IMR-90 (cell line): ENCODE measurements around the gene ARAP2. TPM values are rescaled to one million over a fixed set of nuclear protein-coding genes. Genes with fewer than 3 reads are reported as not detected.

Experiments
- ATAC-seq: fragments of 200-7000 bp; cut with Tn5 transposase; 2 replicates; pipeline ENCODE4 v1.9.1; 2020; ENCODE audit warnings: low read depth, mild to moderate bottlenecking, moderate library complexity
- BruUV-seq: library from RNA; stranded (reverse); fragments of 400-500 nt; replicated peaks from 2 replicates; lab custom pipeline; 2021; lab: Mats Ljungman, UMichigan
- CTCF ChIA-PET: fragments of 300-600 bp; formaldehyde crosslinking; extraction: SDS; loops from one replicate; lab custom pipeline; 2021; ENCODE audit warnings: antibody characterized with exemption; lab: Yijun Ruan, JAX
- POLR2A ChIA-PET: fragments of 300-600 bp; sonication (Branson Sonifier 250); formaldehyde crosslinking; loops from one replicate; lab custom pipeline; 2022; ENCODE audit warnings: antibody characterized with exemption; ENCODE audit not compliant: unreplicated experiment; lab: Charles Lee
- DNase-seq: peaks from one replicate; pipeline ENCODE4 v3.0.0; 2013
- H2AFZ ChIP-seq: replicated peaks from 2 replicates; pipeline ENCODE3; 2013; ENCODE audit warnings: low read length, mild to moderate bottlenecking; ENCODE audit not compliant: poor library complexity
- H2AK5ac ChIP-seq: 2 replicates; pipeline ENCODE4 v1.6.1; 2013; ENCODE audit warnings: low read depth, low read length, inconsistent platforms
- H2AK9ac ChIP-seq: replicated peaks from 2 replicates; pipeline ENCODE3; 2013; ENCODE audit warnings: mild to moderate bottlenecking, low read depth, low read length, moderate library complexity; ENCODE audit not compliant: poor library complexity
- H2BK120ac ChIP-seq: 2 replicates; pipeline ENCODE4 v1.6.1; 2013; ENCODE audit warnings: low read depth, low read length, inconsistent platforms
- H2BK15ac ChIP-seq: 3 replicates; pipeline ENCODE4 v1.6.1; 2013; ENCODE audit warnings: low read depth, low read length, inconsistent platforms
- H2BK20ac ChIP-seq: 2 replicates; pipeline ENCODE4 v1.6.1; 2013; ENCODE audit warnings: low read depth, mild to moderate bottlenecking, inconsistent platforms, low read length, moderate library complexity
- H2BK5ac ChIP-seq: 2 replicates; pipeline ENCODE4 v1.6.1; 2013; ENCODE audit warnings: mild to moderate bottlenecking, low read depth, low read length, inconsistent platforms; ENCODE audit not compliant: poor library complexity, severe bottlenecking
- H3K14ac ChIP-seq: replicated peaks from 2 replicates; pipeline ENCODE4 v1.6.1; 2013; ENCODE audit warnings: low read depth, low read length, inconsistent platforms
- H3K18ac ChIP-seq: 2 replicates; pipeline ENCODE4 v1.6.1; 2013; ENCODE audit warnings: low read depth, low read length, control low read depth
- H3K23ac ChIP-seq: 2 replicates; pipeline ENCODE4 v1.6.1; 2013; ENCODE audit warnings: low read depth, low read length, inconsistent platforms
- H3K27ac ChIP-seq: 2 replicates; pipeline ENCODE4 v1.5.1; 2013; ENCODE audit warnings: mild to moderate bottlenecking, control low read depth, low read length; ENCODE audit not compliant: insufficient read depth
- H3K27me3 ChIP-seq: 2 replicates; pipeline ENCODE4 v1.6.1; 2013; ENCODE audit warnings: low read length; ENCODE audit not compliant: control insufficient read depth, insufficient read depth
- H3K36me3 ChIP-seq: 2 replicates; pipeline ENCODE4 v1.6.1; 2013; ENCODE audit warnings: low read length, mixed read lengths; ENCODE audit not compliant: control insufficient read depth, insufficient read depth
- H3K4ac ChIP-seq: 2 replicates; pipeline ENCODE4 v1.6.1; 2013; ENCODE audit warnings: low read depth, low read length, inconsistent platforms
- H3K4me1 ChIP-seq: 2 replicates; pipeline ENCODE4 v1.6.1; 2013; ENCODE audit warnings: low read length, mixed read lengths; ENCODE audit not compliant: control insufficient read depth, insufficient read depth
- H3K4me2 ChIP-seq: 2 replicates; pipeline ENCODE4 v1.6.1; 2013; ENCODE audit warnings: low read depth, mild to moderate bottlenecking, control low read depth, low read length, moderate library complexity
- H3K4me3 ChIP-seq: 2 replicates; pipeline ENCODE4 v1.5.1; 2013; ENCODE audit warnings: low read depth, mild to moderate bottlenecking, control low read depth, low read length, moderate library complexity; ENCODE audit not compliant: insufficient read depth
- H3K56ac ChIP-seq: 2 replicates; pipeline ENCODE4 v1.6.1; 2013; ENCODE audit warnings: low read length, inconsistent platforms; ENCODE audit not compliant: insufficient read depth; ENCODE audit errors: extremely low read depth
- H3K79me1 ChIP-seq, 2 experiments: 2 replicates each; pipeline ENCODE4 v1.6.1; 2013; ENCODE audit warnings: low read length in 2 of 2, inconsistent platforms in 1 of 2, low read depth in 1 of 2
- H3K9ac ChIP-seq: 2 replicates; pipeline ENCODE4 v1.6.1; 2013; ENCODE audit warnings: low read depth, low read length, control low read depth
- H3K9me1 ChIP-seq: 2 replicates; pipeline ENCODE4 v1.6.1; 2013; ENCODE audit warnings: low read length, inconsistent platforms; ENCODE audit not compliant: insufficient read depth
- H3K9me3 ChIP-seq: 2 replicates; pipeline ENCODE4 v1.6.1; 2013; ENCODE audit warnings: low read length; ENCODE audit not compliant: control insufficient read depth, insufficient read depth
- H4K20me1 ChIP-seq: 2 replicates; pipeline ENCODE4 v1.6.1; 2013; ENCODE audit warnings: low read length, inconsistent platforms; ENCODE audit not compliant: insufficient read depth
- H4K5ac ChIP-seq: 2 replicates; pipeline ENCODE4 v1.6.1; 2013; ENCODE audit warnings: mild to moderate bottlenecking, low read depth, low read length, control low read depth
- H4K8ac ChIP-seq, 2 experiments: 2 replicates each; pipeline ENCODE4 v1.6.1; 2013; ENCODE audit warnings: low read depth in 2 of 2, low read length in 2 of 2, control low read depth in 1 of 2, inconsistent platforms in 1 of 2
- H4K91ac ChIP-seq: 2 replicates; pipeline ENCODE4 v1.6.1; 2013; ENCODE audit warnings: low read depth, low read length, inconsistent platforms; ENCODE audit not compliant: insufficient read depth
- BHLHE40 ChIP-seq: fragments of 150-350 bp; IDR thresholded peaks from 2 replicates; pipeline ENCODE4 v1.6.1; 2016; ENCODE audit warnings: mild to moderate bottlenecking, low read depth, low read length
- CEBPB ChIP-seq: IDR thresholded peaks from 2 replicates; pipeline ENCODE4 v1.6.1; 2012; ENCODE audit warnings: low read depth, low read length, improper control_type of control experiment
- CHD1 ChIP-seq: IDR thresholded peaks from 2 replicates; pipeline ENCODE4 v1.6.1; 2012; ENCODE audit warnings: low read depth, low read length, improper control_type of control experiment
- CTCF ChIP-seq: conservative IDR thresholded peaks from 2 replicates; pipeline ENCODE4 v1.5.1; 2012; ENCODE audit warnings: mild to moderate bottlenecking, low read depth, low read length, improper control_type of control experiment
- ELK1 ChIP-seq: fragments of 150-350 bp; IDR thresholded peaks from 2 replicates; pipeline ENCODE4 v1.6.1; 2016; ENCODE audit warnings: low read depth, mild to moderate bottlenecking, low read length, moderate library complexity, borderline replicate concordance
- FOS ChIP-seq: fragments of 150-350 bp; IDR thresholded peaks from 2 replicates; pipeline ENCODE4 v1.6.1; 2016; ENCODE audit warnings: low read depth, low read length
- MAFK ChIP-seq: IDR thresholded peaks from 2 replicates; pipeline ENCODE4 v1.6.1; 2012; ENCODE audit warnings: low read depth, low read length, improper control_type of control experiment
- MAZ ChIP-seq: IDR thresholded peaks from 2 replicates; pipeline ENCODE4 v1.6.1; 2012; ENCODE audit warnings: low read depth, mild to moderate bottlenecking, low read length, improper control_type of control experiment, moderate library complexity, borderline replicate concordance
- MXI1 ChIP-seq: IDR thresholded peaks from 2 replicates; pipeline ENCODE4 v1.6.1; 2012; ENCODE audit warnings: low read depth, mild to moderate bottlenecking, low read length, moderate library complexity, borderline replicate concordance
- NFE2L2 ChIP-seq: fragments of 150-350 bp; IDR thresholded peaks from 2 replicates; pipeline ENCODE4 v1.6.1; 2016; ENCODE audit warnings: low read depth, mild to moderate bottlenecking, low read length
- POLR2A ChIP-seq: IDR thresholded peaks from 2 replicates; pipeline ENCODE4 v1.6.1; 2012; ENCODE audit warnings: mild to moderate bottlenecking, low read depth, low read length
- RAD21 ChIP-seq: IDR thresholded peaks from 2 replicates; pipeline ENCODE4 v1.6.1; 2012; ENCODE audit warnings: low read length, improper control_type of control experiment
- RCOR1 ChIP-seq: IDR thresholded peaks from 2 replicates; pipeline ENCODE4 v1.6.1; 2012; ENCODE audit warnings: mild to moderate bottlenecking, low read length, improper control_type of control experiment; ENCODE audit not compliant: insufficient replicate concordance
- RFX5 ChIP-seq: IDR thresholded peaks from 2 replicates; pipeline ENCODE4 v1.8.0; 2012; ENCODE audit warnings: low read depth, mild to moderate bottlenecking, low read length, moderate library complexity
- SMC3 ChIP-seq: fragments of 150-350 bp; IDR thresholded peaks from 2 replicates; pipeline ENCODE4 v1.6.1; 2016; ENCODE audit warnings: low read depth, mild to moderate bottlenecking, antibody characterized with exemption, low read length, moderate library complexity
- WGBS, 2 experiments: methylation state at CpG; one replicate each; pipeline versions ENCODE4 v1.1.5 to v1.1.7; 2013; ENCODE audit warnings: missing lambda C conversion rate in 2 of 2; ENCODE audit not compliant: insufficient read length in 1 of 2; ENCODE audit errors: extremely low coverage in 2 of 2; 5-methylcytosine and 5-hydroxymethylcytosine counted together
- dilution Hi-C: fragments of 300-500 bp; cut with HindIII; formaldehyde crosslinking; loops from one replicate; pipeline ENCODE4 v1.14.3; 2018; ENCODE audit warnings: low sequenced_read_pairs; ENCODE audit not compliant: unreplicated experiment
- in situ Hi-C: fragments of 300-500 bp; cut with MboI; formaldehyde crosslinking; loops from 3 replicates; pipeline ENCODE4 v1.14.3; 2019; ENCODE audit warnings: low sequenced_read_pairs, inconsistent platforms, mixed read lengths
- intact Hi-C: fragments of 100-400 bp; cut with micrococcal nuclease; formaldehyde crosslinking; loops from 2 replicates; pipeline ENCODE4 v1.10.0; 2022
- polyA plus RNA-seq, 3 experiments: library from polyadenylated mRNA; depleted of rRNA; stranded (reverse); fragments of >200 nt; gene quantifications; 2 replicates each; pipeline ENCODE4 v1.2.3, GENCODE V29; 2012; ENCODE audit warnings: low replicate concordance in 1 of 3
- total RNA-seq: library from RNA; depleted of rRNA; stranded (reverse); fragments of >200 nt; gene quantifications from 2 replicates; pipeline ENCODE4 v1.2.3, GENCODE V29; 2012
- TF ChIP-seq, protein P1 (sequence below): fragments of 150-350 bp; IDR thresholded peaks from 2 replicates; pipeline ENCODE4 v1.6.1; 2017; ENCODE audit warnings: mild to moderate bottlenecking, antibody characterized with exemption, low read length, low read depth

ARAP2 gene
- total and polyA plus RNA-seq, 2 of the 4 experiments (the other 2 are of a cell fraction), result 0.32 to 1.8 TPM

DNA sequence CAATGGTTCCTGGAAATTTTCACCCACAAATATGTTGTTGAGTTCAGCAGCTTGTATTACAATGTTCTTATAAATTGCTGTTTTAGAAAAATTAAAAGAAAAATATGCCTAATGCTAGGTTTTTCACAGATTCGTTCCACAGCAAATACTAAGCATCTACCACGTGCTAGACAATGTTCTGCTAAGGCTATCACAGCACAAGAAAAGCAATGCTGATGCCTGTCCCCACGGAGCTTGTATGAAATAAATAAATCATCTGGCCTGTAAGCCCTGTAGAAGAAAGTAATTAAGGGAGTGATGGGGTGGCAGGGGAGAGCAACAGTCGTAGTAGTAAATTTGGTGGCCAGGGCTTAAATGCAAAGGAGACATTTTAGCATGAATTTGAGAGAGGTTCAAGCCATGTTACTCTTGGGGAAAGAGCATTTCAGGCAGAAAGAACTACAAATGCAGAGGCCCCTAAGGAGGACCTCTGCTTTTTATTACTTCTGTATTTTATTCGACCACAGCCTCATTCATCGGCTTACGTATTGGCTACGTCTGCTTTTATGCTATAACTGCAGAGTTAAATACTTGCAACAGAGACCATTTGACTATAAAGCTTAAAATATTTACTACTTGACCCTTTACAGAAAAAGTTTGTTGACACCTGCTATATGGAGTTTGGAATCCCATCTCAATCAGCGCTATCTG is 36.3 kb downstream of the ARAP2 start:
- no peak for ATAC-seq
- ChIA-PET POLR2A (no interaction called here), CTCF (interaction anchor here (1.0 kb wide), 1 partner anchor 46 kb away, joined by 3 read pairs; no protein-coding TSS in a partner anchor)
- Histone ChIP-seq H4K91ac (no peak overlapping the region), H4K20me1 (no peaks in the 10 kb centered on the region), H3K9me3 (no peaks in the 10 kb centered on the region), H3K4me1 (no peaks in the 10 kb centered on the region), H2AK9ac (no peak overlapping the region), H3K4ac (no peak overlapping the region), H3K9me1 (no peaks in the 10 kb centered on the region), H3K14ac (no peak overlapping the region), H3K36me3 (no peaks in the 10 kb centered on the region), H2AFZ (no peak overlapping the region), H2BK120ac (no peak overlapping the region), H2BK20ac (no peak overlapping the region), H2BK15ac (no peak overlapping the region), H3K27ac (no peak overlapping the region), H4K5ac (no peak overlapping the region), H2AK5ac (no peak overlapping the region), H3K4me2 (no peak overlapping the region), H3K56ac (no peak overlapping the region), H3K79me1 (no peaks in the 10 kb centered on the region), H2BK5ac (no peak overlapping the region), H3K4me3 (no peak overlapping the region), H3K9ac (no peak overlapping the region), H4K8ac (no peak overlapping the region), H3K18ac (no peak overlapping the region), H3K27me3 (no peaks in the 10 kb centered on the region), H3K23ac (no peak overlapping the region)
- in situ Hi-C loops (no loop called here), intact Hi-C loops (no loop called here), dilution Hi-C loops (no loop called here)
- WGBS, 2 experiments, result 40% methylated on average over 1 of the region's 9 CpGs; no CpG with 5 or more reads in 1 of the 2 experiments
- TF ChIP-seq ELK1, result no peak
- no peak for TF ChIP-seq CTCF
- TF ChIP-seq MXI1, result no peak
- TF ChIP-seq MAFK, result no peak
- no peak for TF ChIP-seq BHLHE40
- TF ChIP-seq CEBPB, result no peak
- no peak for TF ChIP-seq RFX5
- no peak for TF ChIP-seq NFE2L2
- TF ChIP-seq, protein P1, sequence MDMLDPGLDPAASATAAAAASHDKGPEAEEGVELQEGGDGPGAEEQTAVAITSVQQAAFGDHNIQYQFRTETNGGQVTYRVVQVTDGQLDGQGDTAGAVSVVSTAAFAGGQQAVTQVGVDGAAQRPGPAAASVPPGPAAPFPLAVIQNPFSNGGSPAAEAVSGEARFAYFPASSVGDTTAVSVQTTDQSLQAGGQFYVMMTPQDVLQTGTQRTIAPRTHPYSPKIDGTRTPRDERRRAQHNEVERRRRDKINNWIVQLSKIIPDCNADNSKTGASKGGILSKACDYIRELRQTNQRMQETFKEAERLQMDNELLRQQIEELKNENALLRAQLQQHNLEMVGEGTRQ, result no peak
- no peak for TF ChIP-seq FOS
- no peak for TF ChIP-seq RCOR1
- no peak for TF ChIP-seq CHD1
- no peak for TF ChIP-seq RAD21
- no peak for TF ChIP-seq SMC3
- TF ChIP-seq MAZ, result no peak
- no peak for TF ChIP-seq POLR2A
- no TSS peak for BruUV-seq
- no peak for DNase-seq
